Measurements from ENCODE around the gene HRH4.

Gene HRH4

DNA sequence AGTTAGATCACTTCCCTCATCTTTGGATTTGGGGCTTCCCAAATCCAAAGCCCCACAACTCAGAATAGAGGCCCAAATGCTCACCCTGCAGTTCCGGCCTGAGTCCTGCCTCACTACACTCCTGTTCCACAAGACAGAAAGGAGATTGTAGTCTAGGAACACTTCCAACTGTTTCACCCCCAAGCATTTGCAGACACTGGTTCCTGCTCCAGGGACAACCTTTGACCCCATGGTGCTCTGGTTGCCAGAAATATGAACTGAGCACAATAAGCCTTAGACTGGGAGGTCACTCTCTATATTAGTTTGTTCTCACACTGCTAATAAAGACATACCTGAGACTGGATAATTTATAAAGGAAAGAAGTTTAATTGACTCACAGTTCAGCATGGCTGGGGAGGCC lies 49.0 kb downstream of the HRH4 start:
- no peak for DNase-seq (ENCODE audit: low spot score)

DNA sequence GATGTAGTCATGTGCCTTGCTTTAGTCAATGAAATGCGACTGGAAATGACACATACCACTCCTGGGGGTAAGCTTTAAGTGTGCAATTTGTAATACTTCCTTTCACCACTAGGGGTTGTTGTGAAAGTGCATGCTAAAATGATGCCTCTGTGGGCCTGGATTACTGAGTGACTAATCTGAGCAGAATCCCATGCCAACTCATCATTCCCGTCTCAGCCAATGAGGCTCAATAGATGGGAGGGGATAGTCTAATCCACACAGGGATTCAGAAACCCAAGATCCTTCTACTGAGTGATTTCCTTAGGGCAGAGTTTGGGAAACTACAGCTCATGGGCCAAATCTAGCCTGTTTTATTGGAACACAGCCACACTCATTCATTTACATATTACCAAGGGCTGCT lies 54.0 kb downstream of the HRH4 start:
- no peak for DNase-seq (ENCODE audit: low spot score)

DNA sequence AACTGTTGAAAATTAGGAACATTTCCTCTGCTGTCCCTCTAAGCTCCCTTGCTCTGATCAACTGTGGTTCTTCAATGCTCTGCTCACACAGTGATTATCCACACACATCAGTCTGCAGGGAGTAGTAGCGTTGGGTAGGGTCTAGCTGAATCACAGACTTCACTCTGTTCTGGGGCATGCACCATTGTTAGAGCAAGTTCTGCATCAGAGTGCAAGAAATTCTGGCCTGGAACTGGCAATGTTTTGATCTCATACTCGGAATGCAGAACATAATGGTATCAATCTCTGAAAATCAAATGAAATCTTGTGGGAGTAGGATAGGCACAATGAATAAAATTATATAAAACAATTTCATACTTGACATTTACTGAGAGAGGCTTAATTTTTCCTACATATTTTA lies 55.3 kb downstream of the HRH4 start:
- DNase-seq (ENCODE audit: low spot score): peak; percentile 58

DNA sequence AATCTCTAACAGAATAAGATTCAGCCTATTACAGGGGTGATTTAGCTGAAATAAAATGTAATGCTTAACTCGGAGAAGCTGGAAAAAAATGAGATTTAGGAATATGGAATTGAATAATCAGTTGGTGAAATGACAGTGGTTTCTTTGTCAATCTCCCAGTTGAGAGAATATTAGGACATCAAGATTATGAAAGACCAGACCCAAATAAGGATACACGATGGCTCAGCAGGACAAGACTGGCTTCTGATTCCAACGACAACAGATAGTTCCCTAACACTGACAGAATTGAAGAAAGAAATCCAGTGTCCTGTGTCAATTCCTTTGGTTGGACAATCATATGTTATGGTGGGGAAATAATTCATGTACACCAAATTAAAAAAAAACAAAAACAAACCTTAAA lies 55.8 kb downstream of the HRH4 start:
- no peak for DNase-seq (ENCODE audit: low spot score)

DNA sequence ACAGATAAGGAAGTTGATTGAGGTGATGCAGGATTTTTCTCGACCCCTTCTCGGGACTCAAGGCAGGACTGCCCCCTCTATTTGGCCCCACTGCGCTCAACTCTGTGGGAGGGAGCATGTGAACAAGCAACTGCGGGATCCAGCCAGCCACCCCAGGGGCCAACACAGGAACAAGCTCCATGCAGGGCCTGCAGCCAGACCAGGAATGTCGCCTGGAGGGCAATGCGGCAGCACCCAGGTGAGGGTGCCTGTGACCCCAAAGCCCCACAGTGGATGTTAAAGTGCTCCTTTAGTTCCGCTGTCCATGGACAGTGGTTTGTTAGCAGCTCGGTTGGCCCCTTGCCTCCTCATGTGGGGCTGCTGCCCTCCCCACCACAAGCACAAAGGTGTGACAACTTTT lies 57.1 kb downstream of the HRH4 start:
- DNase-seq (ENCODE audit: low spot score): no peak

DNA sequence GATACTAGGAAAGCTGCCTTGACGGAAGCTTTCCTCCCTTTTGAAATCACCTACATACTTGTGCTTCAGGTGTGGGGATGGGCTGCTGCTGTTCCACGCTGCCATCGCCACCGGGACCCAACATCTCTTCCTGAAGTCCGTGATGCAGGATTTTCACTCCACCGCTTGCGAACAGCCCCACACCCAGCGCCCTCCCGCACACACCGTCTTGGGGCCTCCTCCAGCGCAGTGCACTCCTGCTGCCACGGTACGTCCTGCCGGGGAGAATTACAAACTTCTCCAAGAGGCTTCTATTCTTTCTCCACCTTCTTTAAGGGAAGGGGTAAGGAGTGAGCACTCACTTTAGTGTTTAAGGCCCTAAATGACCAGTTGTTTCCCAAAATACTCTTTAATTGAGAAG lies 58.2 kb downstream of the HRH4 start:
- DNase-seq (ENCODE audit: low spot score): no peak

Measured in putamen (tissue), 1 donor.